Measurements from ENCODE around the gene CUEDC1.

The CUEDC1 gene

DNA sequence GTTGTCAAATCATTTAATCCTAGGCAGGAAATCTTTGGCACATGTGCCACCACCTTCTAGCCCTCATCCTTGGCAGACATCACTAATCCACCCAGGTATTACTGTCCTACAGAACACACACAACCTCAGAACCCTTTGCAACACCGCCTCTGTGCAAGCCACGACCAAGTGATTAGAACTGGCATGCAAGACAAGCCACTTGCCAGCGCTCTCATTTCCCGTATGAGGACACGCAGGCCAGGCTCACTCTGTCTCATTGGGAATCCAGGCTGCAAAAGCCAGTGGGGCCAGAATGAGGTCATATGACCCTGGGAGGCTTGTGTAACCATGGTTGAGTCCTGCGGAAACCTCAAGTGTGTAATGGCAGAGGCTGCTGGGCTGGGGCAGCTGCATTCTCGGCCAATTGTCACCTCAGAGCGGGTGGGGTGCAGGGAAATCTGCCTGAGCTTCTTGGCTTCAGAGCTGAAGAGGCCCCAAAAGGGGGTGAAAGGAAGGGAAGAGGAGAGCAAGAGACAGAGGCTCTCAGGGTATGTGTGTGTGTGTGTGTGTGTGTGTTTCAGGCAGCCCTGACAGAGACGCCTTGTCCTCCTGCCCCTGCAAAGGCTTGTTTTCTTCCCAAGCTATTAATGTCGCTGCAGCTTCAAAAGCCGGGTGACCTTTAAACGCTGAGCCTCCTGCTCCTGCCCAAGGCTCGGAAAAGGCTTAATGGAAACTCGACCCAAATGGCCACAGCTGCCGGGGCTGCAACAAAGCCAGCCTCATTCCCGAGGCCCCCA, 62.2 kb downstream of the CUEDC1 start:
- no peak for ATAC-seq

DNA sequence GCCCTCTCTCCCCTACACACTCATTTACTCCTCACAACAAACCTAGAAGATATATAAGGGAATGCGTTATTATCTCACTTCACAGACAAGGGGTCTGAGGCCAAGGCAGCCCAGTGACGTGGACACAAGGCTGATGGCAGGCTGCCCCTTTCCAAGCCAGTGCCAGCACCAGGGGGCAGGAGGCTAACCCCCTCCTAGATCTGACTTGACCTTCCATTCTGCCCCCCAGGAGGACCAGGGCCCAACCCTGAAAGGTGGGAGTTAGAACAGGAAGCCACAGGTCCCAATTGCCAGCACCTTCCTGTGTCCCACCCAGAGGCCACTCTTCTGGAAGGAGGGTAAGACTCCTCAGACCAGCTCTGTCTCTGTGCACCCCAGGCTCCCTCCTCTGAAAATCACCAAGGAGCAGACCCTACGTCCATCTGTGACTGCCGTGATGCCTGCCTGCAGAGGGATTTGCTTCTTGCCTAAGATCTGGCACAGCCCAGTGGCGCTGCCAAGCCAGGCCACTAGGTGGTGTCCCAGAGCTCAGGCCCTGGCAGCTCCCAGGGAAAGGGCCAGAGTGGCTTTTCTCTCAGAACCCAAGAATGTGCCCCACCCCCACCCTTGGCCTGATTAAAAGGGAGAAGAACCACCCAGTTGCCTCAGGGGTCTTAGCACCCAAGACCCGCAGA, 62.9 kb downstream of the CUEDC1 start:
- ATAC-seq = peak; percentile 76 to 84

DNA sequence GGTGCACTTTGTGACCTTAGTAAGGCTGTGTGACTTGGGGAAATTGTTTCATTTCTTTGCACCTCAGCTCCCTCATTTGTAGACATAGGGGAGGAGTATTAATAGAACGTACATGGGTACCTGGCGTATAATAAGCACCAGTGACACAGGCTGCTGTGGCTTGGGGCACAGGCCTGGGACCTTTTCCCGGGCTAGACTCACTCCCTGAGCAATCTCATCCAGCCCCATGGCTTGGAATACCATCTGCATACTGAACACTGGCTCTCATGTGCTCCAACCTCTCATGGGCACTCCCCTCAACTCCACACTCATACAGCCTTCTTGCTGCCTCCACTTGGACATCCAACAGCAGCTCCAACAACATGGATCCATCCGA, 64.4 kb downstream of the CUEDC1 start:
- no peak for ATAC-seq

DNA sequence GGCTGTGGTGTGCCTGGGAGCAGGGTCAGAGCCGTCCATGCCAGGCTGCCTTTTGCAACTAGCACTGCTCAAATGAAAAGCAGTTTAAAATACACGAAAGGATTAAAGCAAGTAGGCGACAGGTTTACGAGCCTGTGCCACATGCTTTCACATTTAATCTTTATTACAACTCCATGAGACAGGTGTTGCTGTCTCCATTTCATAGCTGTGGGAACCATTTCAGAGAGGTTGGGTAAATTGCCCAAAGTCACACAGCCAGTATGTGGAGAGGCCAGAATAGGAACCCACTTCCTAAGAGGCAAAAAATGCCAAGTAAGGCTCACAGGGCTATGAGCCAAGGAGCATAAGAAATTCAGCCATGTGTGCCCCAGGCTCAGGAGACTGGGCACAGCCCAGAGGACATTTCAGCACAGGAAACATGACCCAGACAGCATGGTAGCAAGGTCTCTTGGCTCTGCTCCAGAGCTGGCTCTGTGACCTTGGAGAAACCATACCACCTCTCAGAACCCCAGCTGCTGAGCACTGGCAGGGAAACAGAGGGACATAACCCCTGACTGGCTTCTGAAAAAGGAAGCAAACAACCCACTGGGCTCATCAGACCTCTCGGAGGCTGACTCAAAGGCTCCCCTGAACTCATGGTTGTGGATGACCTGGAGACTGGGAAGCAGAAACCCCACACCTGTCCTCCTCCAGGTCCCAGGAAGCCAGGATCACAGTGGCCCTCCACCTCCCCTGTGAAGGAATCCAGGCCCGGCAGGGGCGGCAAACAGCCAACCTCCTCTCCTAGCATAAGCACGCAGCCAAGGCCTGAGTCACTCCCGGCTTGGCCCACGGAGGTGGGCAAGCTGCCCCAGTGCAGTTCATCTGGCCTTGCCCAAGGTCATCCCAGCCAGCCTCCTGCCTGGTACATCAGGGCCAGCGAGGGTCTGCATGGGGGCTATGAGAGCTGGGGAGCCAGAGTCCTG, 65.0 kb downstream of the CUEDC1 start:
- no peak for ATAC-seq

DNA sequence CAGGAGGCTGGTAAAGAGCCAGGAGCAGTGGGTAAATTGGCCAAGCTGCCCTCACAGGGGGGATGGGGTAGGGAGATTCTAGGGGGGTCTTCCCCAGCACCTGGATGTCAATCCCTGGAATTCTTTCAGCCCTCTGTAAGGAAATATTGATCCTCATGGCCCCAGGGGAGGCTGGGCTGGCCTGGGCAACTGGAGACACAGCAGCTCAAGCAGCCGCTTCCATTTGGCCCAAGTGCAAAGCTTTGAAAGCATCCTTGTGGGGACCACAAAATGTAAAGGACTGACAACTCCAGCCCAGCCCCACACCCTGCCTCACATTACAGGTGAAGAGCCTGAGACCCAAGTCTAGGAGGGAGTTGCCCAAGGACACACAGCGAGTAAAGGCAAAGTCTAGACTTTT, 66.0 kb downstream of the CUEDC1 start:
- ATAC-seq = no peak

DNA sequence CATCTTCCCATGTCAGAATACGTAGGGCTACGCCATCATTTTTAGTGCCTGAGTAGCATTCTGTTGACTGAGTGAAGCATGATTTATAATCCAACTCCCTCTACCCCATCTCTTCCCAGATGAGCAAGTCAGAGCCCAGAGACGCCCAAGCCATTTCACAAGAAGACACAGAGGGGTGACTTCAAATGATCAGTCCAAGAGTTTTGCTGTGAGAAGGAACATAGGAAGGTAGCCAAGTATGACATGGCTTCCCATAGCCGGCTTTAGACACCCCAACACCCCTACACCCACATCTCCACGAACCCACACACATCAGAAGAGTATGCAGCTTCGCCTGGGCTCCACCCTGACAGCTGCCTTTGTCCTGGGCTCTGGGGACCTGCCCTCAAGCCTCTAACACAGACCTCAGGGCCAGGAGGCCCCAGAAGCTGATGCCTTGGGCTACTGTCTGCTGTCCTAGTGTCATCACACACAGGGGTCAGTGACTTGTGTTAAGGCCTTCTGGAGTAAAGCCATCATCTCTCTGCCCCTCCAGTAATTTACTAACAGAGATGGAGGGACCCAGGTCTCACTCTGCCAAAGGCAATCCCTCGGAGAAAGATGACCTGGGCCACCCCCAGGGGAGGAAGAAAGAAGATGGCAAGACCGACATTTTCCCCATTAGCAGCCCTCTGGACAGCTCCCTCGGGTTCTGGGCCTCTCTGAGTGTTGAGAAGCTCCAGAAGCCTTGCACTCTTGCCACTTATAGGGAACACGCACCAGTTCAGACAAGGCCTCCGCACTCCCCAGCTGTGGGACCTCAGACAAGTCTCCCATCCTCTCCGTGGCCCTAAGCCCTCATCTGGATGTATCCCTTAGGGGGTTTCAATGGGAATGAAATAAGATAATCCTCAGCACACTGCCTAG, 66.6 kb downstream of the CUEDC1 start:
- no peak for ATAC-seq

DNA sequence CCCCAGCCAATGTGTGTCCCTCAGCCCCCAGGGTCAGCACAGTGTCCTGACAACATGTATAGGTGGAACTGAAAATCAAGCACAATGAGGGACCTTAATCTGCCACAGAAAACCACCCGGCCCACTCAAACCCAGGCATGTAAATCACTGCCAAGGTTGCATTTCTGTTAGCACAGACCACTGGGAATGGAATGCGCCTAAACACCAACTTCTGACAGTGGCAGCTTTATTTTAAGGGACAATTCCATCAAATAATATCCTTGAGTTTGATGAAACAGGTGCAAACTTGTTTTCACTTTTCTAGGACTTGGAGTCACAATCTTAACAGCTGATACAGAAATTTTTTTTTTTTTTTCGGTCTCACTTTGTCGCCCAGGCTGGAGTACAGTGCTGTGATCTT, 68.1 kb downstream of the CUEDC1 start:
- no peak for ATAC-seq

DNA sequence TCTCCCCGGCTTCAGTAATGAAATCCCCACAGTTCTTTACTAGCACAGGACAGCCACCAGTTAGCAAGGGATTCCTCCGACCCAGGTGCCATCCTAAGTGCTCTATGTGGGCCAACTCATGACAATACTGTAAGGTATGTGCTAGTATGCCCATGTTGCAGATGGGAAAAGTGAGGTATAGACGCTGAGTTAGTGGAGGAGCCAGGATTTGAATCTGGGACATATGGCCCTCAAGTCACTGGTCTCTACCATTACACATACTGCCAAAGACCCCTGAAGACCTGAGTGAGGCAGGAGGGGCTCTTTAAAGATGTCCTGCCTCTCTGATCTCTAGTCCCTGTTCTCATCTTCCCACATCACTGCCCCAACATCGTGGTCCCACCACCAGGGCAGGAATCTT, 69.2 kb downstream of the CUEDC1 start:
- no peak for ATAC-seq

DNA sequence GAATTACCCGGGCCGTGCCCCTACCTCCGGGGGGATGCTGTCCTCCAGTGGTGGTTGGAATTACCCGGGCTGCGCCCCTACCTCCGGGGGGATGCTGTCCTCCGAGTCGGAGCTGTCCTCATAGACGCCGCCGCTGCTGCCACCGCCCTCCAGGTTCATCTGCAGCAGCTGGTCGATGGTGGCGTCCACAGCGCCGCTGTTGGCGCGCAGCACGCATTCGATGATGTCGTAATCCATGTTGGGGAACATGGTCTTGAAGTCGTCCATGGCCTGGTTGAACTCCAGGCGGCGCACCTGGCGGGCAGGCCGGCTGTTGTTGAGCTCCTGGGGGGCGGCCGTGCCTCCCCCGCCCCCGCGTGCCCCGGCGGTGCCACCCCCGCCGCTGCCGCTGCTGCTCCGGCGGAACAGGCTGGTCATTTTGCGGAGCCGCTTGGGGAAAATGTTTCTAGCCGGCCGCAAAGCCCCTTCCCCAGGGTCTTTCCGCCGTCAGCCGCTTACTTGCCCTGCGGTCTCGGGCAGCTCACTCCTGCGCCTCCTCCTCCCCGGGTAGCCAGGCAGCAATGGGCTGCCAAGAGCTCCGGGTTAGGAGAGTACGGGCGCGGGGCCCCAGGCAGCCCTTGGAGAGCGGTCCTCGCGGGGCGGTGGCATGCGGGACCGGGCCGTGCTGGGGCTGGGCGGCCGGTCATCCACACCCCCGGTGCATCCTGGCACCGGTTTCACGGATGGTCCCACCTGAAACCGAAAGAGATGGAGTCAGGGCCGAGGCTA, 69.9 kb downstream of the CUEDC1 start:
- no peak for ATAC-seq

DNA sequence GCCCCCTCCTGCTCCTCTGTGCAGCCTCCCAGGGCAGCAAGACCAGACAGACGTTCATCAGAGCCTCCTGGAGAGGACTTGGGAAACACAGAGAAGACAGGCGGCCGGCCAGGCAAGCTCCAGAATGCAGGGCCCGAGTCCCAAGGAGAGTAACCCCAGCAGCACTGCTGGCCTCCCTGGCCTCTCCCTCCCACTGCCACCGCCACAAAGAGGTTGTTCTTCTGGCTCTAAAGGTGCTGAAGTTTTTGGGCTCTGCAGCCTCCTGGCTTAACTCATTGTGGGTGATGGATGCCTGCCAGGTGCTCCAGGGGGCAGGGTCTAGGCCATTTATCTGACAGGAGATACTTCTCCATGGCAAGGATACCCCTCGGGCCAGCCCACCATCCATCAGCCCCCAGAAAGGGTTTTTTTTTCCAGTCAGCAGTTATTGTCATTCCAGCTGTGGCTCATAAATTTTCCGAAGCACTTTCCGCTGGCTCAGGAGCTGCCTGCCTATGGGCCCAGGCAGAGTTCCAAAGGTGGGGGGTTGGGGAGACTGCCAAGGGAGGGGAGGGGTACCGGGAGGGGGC, 73.3 kb downstream of the CUEDC1 start:
- no peak for ATAC-seq

DNA sequence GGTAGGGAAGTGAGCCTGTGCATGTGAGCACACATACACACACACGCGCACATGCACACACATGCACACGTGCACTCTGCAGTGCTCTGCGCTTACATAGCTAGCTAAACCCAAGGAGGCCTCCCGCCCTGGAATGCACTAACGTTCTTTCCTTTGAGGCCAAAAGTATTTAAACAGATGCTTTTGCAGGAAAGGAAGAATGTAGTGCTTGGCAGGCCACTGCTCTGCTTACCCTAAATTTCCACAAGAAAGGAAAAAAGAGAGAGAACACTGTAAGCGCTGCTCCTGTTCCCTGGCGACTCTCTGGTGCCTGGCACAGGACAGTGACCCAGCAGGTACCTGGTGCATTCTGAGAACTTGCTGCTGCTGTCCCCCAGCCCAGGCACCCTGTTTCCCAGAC, 74.1 kb downstream of the CUEDC1 start:
- no peak for ATAC-seq

DNA sequence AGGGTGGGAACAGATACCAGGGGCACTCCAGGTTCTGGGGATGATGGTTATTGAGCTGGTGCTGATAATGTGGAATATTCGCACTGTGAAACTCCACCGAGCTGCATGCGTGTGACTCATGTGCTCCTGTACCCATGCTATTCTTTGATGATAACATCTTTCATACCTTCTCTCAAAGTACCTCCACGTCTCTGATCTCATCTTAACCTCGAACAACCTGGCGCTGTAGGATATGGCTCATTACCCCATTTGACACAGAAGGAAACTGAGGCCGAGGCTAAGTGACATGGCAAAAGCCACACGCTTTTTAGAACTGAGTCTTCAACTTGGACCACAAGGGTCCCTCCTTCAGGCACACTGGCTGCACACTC, 75.1 kb downstream of the CUEDC1 start:
- ATAC-seq = peak; percentile 86 to 89

DNA sequence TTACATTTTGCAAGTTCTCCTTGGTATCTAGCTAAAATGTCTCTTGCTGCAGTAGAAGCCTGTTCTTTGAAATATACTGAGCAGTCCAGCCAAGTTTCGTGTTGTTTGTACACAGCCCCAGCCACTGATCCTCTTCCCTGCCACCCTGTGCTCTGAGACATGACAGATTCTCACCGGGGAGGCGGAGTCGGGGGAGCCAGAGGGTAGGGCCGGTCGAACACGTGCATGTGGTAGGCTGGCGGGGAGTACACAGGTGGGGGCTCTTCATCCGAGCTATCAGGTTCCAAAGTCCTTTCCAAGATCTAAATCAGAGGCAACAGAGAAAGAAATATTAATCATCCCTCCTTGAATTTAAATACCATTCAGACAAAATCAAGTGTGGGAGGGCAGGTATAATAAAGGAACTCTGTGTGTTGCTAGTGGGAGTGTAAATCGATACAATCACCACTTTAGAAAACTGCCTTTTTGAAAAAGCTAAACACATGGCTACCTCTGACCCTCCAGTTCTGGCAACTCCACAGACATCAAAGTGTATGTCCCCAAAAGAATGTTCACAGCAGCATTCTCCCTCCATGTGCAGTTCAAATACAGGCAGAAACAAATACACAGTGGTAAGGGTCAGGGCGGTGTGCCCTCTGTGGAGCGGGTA, 75.7 kb downstream of the CUEDC1 start:
- no peak for ATAC-seq

DNA sequence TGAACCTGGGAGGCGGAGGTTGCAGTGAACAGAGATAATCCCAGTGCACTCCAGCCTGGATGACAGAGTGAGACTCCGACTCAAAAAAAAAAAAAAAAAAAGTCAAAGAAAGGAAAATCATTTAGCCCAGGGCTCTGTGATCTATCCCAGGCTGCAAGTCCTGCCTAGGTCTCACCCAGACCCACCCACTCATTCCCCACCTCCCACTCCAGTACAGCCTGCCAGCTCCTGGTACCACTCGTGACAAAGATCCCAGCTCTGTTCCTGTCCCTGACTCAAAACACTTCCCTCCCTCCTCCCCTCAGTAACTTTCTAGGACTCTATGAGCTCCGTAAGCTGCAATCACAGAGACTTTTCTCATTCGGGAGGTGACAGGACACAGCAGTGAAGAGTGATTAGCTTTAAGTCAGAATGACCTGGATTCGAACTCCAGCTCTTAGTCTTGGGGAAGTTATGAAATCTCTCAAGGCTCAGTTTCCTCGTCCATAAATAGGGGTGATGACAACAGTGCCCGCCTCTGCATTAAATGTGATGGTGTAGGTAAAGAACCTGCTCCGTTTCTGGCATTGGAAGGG, 77.3 kb downstream of the CUEDC1 start:
- ATAC-seq = no peak

DNA sequence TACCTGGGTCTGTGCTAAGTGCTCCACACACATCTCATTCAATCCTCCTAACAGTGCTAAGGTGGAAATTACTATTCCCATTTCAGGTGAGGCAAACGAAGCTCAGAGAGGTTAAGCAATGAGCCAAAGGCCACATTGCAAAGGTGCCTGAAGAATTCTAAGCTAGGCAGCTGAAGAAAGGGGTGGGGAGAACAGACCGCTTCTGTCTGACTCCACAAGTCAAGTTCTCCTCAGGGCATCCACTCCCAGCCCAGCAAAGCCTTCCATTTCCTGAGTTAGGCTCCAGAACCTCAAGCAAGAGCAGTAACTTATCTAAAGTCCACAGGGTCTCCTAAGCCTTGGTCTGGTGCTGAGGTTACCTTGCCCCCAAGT, 78.4 kb downstream of the CUEDC1 start:
- no peak for ATAC-seq

DNA sequence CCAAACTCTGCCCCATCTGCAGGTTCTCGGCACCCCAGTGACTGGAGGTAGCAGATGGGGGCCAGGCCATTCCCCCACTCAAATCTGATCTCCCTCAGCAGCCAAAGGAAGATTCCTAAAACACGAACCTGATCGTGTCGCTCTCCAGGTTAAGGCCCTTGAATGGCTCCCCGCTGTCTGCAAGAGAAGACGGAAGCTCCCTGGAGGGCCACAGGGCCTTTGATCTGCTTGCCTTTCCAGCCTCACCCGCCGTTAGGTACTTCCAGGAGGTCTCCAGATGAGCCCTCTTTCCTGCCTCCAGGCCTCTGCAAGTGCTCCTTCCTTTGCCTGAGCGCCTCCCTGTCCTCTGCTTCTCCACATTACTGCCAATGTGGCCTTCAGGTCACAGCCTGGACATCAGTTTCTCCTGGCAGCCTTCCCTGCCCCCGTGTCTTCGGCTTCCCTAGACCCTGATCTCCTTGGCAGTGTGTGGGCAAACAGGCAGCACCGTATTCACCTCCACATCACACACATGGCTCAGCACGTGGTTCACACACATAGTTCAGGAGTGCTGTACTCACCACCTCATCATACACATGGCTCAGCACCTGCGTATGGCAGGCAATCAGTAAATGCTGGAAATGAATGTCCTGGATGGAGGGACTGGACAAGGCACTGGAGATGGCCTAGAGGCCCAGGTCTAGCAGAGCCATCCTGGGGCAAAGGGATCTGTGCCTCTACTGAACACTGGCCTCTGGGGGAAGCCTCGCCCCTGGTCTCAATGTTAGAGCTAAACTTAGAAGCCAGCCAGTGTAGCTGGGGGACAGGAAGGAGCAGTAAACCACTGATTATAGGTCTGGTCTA, 79.0 kb downstream of the CUEDC1 start:
- ATAC-seq = no peak

DNA sequence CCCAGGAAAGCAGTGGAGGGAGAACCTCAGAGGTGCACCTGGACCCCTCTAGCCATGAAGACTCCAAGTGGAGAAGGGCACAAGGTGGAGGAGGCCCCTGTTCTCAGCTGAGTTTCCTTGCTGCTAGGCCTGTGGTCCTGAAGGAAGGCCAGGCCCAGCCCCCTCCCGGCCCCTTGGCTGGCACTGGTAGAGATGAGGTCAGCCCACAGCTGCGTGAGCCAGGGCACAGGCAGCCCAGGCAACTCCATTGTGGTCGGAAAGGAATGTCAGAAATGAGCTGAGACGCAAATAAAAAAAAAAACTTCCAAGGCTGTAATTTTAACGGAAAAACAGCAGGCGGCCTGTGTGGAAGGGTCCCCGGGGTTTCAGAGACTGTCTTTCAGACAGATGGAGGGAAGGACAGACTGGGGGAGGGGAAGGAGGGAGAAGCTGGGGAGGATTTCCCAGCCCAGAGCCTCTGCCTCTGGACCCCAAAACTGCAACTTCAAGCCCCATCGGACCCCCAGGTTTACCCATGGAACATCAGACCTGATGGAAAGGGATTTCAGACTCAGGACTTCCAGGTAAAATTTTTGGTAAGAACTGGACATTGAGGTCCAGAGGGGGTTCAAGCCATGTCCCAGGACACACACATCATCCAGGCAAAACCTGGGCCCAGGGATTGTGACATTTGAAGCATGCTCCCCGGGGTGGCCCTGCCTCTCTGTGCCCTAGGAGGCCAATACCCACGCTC, 79.8 kb downstream of the CUEDC1 start:
- no peak for ATAC-seq

DNA sequence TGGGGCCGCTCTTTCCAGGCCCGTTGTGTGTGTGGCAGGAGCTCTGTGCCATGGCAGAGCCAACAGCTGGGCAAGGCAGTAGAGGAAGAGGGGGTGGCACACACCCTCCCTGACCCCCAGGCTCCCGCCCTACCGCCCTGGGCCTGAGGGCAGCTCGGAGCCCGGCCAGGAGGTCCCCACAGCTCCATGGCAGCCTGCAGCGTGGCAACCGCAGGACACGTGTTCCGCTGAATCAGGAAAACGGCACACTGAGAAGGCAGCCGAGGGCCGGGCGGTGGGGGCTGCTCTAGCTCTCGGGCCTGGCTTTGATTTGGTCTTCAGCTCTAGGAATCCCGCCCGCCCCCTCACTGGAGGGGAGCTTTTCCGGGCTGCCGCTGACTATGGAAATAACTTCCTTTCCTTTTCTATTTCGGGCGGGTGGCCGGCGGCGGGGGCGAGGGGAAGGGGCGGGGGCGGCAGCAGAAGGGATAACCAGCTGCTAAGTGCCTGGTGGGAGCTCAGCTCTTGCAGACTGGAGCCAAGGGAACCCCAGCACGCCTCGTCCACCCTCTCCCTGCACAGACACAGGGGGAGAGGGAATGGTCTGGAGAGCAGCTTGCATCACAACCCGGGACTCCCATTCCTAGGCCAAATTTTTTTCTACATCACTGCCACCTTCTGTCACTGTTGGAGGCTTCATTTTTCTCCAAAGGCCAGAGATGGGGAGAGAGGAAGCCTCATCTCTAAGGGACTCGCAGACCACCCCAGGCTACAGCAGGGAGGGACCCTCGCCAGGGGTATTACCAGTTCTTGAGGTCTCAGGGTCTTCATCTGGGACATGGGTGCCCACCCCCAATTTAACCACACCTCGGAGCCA, 80.5 kb downstream of the CUEDC1 start:
- ATAC-seq = peak in 1 of 2 donors; percentile 15
